IPS-15b (cell line): ENCODE results near the gene CNTNAP2.

Experiments used
- H3K27me3 ChIP-seq: one replicate; pipeline ENCODE4 v1.6.1; 2013; ENCODE audit warnings: low read length; ENCODE audit not compliant: control insufficient read depth, insufficient read depth
- H3K36me3 ChIP-seq: one replicate; pipeline ENCODE4 v1.6.1; 2013; ENCODE audit warnings: low read length; ENCODE audit not compliant: control insufficient read depth, insufficient read depth
- H3K4me1 ChIP-seq: one replicate; pipeline ENCODE4 v1.6.1; 2013; ENCODE audit warnings: mild to moderate bottlenecking, low read length; ENCODE audit not compliant: control insufficient read depth, insufficient read depth
- H3K4me3 ChIP-seq: one replicate; pipeline ENCODE4 v1.5.1; 2013; ENCODE audit warnings: low read depth, low read length
- H3K9ac ChIP-seq: one replicate; pipeline ENCODE4 v1.6.1; 2013; ENCODE audit warnings: low read depth, mild to moderate bottlenecking, low read length
- H3K9me3 ChIP-seq: one replicate; pipeline ENCODE4 v1.6.1; 2013; ENCODE audit warnings: mild to moderate bottlenecking, low read length; ENCODE audit not compliant: control insufficient read depth, insufficient read depth

Gene CNTNAP2

DNA sequence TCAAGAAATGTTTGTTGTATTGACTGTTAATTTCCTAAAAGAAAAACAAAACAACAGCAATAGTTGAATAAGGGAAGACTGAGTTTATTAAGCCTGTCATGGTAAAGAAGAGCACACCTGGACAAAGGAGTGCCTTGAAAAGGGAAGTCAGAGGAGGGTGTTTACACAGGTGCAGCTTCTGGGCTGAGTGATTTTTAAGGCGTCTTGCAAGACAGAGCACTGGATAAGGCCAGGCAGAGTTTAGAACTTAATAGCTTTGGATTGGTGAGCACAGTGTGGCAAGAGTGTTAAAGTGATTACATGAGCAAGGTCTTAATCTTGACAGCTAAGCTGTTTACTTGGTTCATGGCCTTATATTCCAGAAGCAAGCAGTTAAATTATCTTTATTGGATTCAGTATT is 423.2 kb downstream of the CNTNAP2 start:
- Histone ChIP-seq H3K36me3 (no peaks in the 10 kb centered on the region), H3K4me3 (no peak overlapping the region), H3K4me1 (no peaks in the 10 kb centered on the region), H3K9me3 (no peaks in the 10 kb centered on the region), H3K27me3 (no peaks in the 10 kb centered on the region), H3K9ac (no peak overlapping the region)

DNA sequence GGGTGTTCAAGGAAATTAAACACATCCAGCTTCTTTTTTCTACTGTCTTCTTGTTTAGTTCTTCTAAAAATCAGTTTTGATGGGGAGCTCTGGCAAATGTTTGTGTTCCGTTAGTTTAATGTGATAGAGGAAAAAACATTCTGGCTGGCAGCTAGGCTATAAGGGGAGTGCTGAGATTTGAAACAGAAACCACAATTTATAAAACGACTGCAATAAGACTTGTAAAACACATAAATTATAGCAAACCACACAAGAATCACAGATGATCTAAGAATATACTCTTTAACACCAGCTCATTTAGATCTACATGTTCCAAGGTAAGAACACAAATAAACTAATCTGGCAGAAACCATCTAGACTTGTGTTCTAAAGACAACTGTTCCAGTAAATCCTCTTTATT is 425.5 kb downstream of the CNTNAP2 start:
- Histone ChIP-seq H3K27me3 (no peaks in the 10 kb centered on the region), H3K9me3 (no peaks in the 10 kb centered on the region), H3K36me3 (no peaks in the 10 kb centered on the region), H3K9ac (no peak overlapping the region), H3K4me3 (no peak overlapping the region), H3K4me1 (no peaks in the 10 kb centered on the region)

DNA sequence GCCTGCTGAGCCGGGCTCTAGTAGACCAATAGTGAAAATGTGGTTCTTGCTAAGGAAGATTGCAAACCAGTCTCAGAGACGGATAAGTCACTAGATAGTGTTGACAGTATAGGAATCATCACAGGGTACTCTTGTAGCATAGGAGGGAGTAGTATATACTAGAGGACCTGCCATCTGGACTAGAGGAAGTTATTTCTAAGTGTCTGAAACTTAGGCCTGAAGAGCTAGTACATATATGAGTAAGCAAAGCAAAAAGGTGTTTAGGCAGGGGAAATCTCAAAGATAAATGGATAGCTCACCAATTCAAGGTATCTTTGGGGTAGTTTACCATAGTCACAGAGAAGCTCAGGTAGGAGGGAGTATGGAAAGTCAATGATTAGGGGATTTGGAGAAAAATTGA is 428.1 kb downstream of the CNTNAP2 start:
- Histone ChIP-seq H3K4me3 (no peak overlapping the region), H3K9me3 (no peaks in the 10 kb centered on the region), H3K4me1 (no peaks in the 10 kb centered on the region), H3K27me3 (no peaks in the 10 kb centered on the region), H3K36me3 (no peaks in the 10 kb centered on the region), H3K9ac (no peak overlapping the region)

DNA sequence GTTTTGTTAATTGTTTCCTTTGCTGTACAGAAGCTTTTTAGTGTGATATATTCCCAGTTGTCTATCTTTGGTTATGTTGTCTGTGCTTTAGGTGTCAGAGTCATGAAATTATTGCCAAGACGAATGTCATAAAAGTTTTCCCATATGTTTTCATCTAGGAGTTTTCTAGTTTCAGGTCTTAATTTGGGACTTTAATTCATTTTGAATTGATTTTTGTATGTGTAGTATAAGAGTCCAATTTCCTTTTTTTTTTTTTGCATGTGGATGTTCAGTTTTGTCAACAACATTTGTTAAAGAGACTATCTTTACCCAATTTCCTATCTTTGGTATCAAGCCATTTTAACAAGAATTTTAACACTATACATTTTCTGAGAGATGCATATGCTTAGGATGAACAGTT is 432.2 kb downstream of the CNTNAP2 start:
- H3K4me3 ChIP-seq, result no peak overlapping the region
- no peaks in the 10 kb centered on the region for H3K27me3 ChIP-seq
- no peaks in the 10 kb centered on the region for H3K4me1 ChIP-seq
- no peaks in the 10 kb centered on the region for H3K9me3 ChIP-seq
- H3K36me3 ChIP-seq, result no peaks in the 10 kb centered on the region
- no peak overlapping the region for H3K9ac ChIP-seq

DNA sequence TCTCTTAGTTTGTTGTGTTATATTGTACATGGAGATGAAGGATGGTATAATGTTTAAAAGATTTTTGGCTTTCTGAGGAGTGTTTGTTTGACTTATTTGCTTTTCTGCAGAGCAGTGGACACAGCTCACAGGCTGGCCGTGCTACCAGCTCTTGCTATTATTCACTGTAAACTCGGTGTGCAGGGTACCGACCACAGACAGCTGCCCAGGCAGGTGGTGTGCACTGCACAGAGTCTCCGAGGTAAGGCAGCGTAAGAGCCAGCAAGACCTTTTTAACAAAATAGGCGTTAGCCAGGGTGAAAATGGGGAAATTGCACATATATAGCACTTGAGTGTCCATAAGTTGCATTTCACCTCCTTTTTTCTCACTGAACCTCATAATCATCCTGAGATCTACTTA is 438.0 kb downstream of the CNTNAP2 start:
- H3K4me1 ChIP-seq, result no peaks in the 10 kb centered on the region
- no peak overlapping the region for H3K9ac ChIP-seq
- no peaks in the 10 kb centered on the region for H3K36me3 ChIP-seq
- H3K4me3 ChIP-seq, result no peak overlapping the region
- H3K9me3 ChIP-seq, result no peaks in the 10 kb centered on the region
- H3K27me3 ChIP-seq, result no peaks in the 10 kb centered on the region

DNA sequence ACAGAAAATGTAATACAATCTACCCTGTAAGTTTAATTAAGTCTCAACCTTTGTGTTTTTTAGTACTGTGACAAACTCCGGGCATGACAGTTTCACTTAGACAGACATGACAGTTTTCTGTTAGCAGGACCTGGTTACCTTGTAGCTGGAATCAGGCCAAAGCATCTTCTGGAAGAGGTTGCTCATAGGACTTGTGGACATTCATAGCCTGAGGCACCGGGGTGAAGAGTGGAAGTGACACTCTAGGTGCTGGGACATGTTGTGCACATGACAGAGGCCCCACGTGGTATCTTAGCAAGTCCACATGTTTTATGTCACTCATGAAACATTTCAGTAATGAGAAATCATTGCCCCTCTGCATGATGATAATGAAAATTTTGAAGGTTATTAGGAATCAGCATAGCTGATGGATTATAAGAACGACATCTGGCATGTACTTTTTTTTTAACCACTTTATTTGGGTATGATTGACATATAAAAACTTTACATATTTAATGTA is 441.4 kb downstream of the CNTNAP2 start:
- no peaks in the 10 kb centered on the region for H3K9me3 ChIP-seq
- no peaks in the 10 kb centered on the region for H3K4me1 ChIP-seq
- no peak overlapping the region for H3K4me3 ChIP-seq
- H3K9ac ChIP-seq, result no peak overlapping the region
- H3K27me3 ChIP-seq, result no peaks in the 10 kb centered on the region
- no peaks in the 10 kb centered on the region for H3K36me3 ChIP-seq

DNA sequence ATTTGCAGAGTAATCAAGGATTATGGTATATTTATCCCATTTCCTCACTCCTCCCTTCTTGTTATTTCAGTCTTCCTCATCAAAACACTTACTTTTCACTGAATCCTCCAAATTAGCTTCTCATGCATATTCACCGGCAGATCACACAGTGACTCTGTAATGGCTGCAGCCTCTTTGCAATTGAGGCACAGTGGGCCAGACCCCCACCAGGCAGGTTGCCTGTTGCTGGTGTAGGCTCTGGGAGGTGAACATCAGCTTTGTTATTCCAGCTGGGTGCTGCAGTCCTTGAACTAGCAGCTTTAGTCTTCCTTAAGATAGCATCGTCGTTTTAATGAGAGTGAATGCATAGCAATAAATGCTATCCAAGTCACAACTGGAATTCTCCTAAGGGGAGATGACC is 449.3 kb downstream of the CNTNAP2 start:
- Histone ChIP-seq H3K36me3 (no peaks in the 10 kb centered on the region), H3K27me3 (no peaks in the 10 kb centered on the region), H3K9me3 (no peaks in the 10 kb centered on the region), H3K9ac (no peak overlapping the region), H3K4me3 (no peak overlapping the region), H3K4me1 (no peaks in the 10 kb centered on the region)

DNA sequence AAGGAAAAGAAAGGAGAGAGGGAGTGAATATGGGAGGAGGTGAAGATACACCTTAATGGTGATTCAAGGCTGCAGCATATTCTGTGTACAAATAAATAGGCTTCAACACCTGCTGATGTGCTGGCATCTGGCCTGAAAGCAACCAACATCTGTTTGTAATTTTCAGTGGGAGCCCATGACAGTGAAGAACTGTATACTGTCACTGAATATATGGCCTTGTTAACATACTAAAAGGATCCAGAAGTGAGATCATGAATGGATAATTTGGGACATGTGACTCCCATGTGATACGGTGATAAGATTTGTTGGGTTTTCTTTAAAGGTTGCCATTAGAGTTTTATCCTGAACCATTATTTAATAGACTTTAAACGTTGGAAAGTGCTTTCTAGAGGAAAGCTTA is 459.3 kb downstream of the CNTNAP2 start:
- Histone ChIP-seq H3K36me3 (no peaks in the 10 kb centered on the region), H3K4me3 (no peak overlapping the region), H3K4me1 (no peaks in the 10 kb centered on the region), H3K27me3 (no peaks in the 10 kb centered on the region), H3K9me3 (no peaks in the 10 kb centered on the region), H3K9ac (no peak overlapping the region)

DNA sequence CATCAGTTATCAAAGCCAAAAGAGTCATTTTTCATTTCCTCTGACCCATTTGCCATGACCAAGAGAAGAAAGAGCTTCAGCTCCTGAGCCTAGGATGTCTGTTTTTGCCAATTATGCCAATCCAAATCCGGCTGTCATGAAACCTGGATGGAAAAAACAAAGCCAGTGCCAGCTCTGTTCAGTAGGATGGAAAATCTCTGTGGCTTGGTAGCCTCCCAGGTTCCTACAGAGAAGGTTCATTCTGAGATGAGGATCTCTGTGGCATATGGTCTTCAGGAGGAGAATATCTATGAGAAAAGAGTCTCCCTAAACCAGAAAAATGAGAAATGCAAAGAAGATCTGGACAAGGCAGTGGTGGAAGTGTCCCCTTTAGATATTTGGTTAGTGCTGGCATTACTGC is 475.4 kb downstream of the CNTNAP2 start:
- Histone ChIP-seq H3K27me3 (no peaks in the 10 kb centered on the region), H3K4me3 (no peak overlapping the region), H3K4me1 (no peaks in the 10 kb centered on the region), H3K9ac (no peak overlapping the region), H3K36me3 (no peaks in the 10 kb centered on the region), H3K9me3 (no peaks in the 10 kb centered on the region)

DNA sequence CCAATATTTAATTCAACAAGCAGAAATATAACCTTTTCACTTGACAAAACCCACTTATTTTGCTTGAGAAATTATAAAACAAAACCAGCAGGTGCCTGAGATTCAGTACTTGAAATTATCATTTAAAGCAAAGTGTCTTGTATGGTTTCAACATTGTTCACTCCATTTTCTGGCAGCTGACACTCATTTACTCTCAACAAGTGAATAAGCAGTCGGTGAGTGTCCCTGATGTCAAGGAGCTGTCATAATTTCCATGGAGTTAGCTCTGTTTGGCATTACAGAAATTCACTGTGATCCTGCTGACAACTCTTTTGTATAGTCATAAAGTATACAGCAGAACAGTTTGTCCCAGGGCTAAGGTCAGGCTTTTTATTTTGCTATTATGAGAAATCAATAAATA is 490.0 kb downstream of the CNTNAP2 start:
- Histone ChIP-seq H3K4me3 (no peak overlapping the region), H3K9ac (no peak overlapping the region), H3K36me3 (no peaks in the 10 kb centered on the region), H3K4me1 (no peaks in the 10 kb centered on the region), H3K27me3 (no peaks in the 10 kb centered on the region), H3K9me3 (no peaks in the 10 kb centered on the region)

DNA sequence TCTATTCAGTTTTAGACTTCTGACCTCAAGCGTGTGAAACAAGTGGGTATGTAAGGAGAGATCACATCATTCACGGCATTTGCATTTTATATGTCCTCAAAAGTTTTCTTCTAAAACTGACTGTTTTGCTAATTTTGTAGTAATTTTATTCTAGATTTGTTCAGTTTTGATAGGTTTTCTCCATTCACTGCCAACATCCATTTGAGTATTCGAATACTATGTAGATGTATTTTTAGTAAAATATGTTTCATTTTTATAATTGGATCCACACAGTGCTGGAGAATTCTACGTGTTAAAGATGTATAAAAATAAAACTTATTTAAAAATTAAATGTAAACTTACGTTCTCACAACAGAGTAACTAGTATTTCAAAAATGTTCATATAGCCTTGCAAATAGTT is 503.0 kb downstream of the CNTNAP2 start:
- Histone ChIP-seq H3K36me3 (no peaks in the 10 kb centered on the region), H3K27me3 (no peaks in the 10 kb centered on the region), H3K4me3 (no peak overlapping the region), H3K4me1 (no peaks in the 10 kb centered on the region), H3K9ac (no peak overlapping the region), H3K9me3 (no peaks in the 10 kb centered on the region)

DNA sequence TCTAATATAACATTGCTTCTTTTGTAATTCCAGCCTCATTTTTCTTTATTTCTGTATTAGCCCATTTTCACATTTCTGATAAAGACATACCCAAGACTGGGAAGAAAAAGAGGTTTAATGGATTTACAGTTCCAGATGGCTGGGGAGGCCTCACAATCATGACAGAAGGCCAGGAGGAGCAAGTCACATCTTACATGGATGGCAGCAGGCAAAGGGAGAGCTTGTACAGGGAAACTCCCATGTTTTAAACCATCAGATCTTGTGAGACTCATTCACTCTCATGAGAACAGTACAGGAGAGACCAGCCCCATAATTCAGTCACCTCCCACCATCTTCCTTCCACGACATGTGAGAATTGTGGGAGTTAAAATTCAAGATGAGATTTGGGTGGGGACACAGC is 510.3 kb downstream of the CNTNAP2 start:
- Histone ChIP-seq H3K4me1 (no peaks in the 10 kb centered on the region), H3K4me3 (no peak overlapping the region), H3K9ac (no peak overlapping the region), H3K9me3 (no peaks in the 10 kb centered on the region), H3K36me3 (no peaks in the 10 kb centered on the region), H3K27me3 (no peaks in the 10 kb centered on the region)
